T-helper 17 cell (primary cell): ENCODE results near the gene TPPP. TPM values are rescaled to one million over a fixed set of nuclear protein-coding genes. Genes with fewer than 3 reads are reported as not detected.

Experiments
- ATAC-seq: fragments of 150-1000 bp; cut with Tn5 transposase; 2 replicates; pipeline ENCODE4 v1.10.0; 2021; ENCODE audit warnings: mild to moderate bottlenecking, moderate library complexity
- DNase-seq, 3 donors: peaks; one replicate each; pipeline versions ENCODE4 v3.0.0 to v3.0.0-alpha.2; 2020 to 2021
- H3K9me3 ChIP-seq: one replicate; pipeline ENCODE4 v1.7.0; 2013; ENCODE audit warnings: low read length, mild to moderate bottlenecking; ENCODE audit not compliant: control insufficient read depth, poor library complexity, severe bottlenecking
- H3K27ac Mint-ChIP-seq: one replicate; pipeline ENCODE4 v1.8.0; 2022; ENCODE audit warnings: mild to moderate bottlenecking, moderate library complexity, mixed read lengths
- H3K27me3 Mint-ChIP-seq: one replicate; pipeline ENCODE4 v1.8.0; 2022; ENCODE audit warnings: mixed read lengths
- H3K36me3 Mint-ChIP-seq: one replicate; pipeline ENCODE4 v1.8.0; 2022; ENCODE audit warnings: low read depth, mixed read lengths
- H3K4me1 Mint-ChIP-seq: one replicate; pipeline ENCODE4 v1.8.0; 2022; ENCODE audit warnings: mild to moderate bottlenecking, mixed read lengths
- H3K4me3 Mint-ChIP-seq: one replicate; pipeline ENCODE4 v1.8.0; 2022; ENCODE audit warnings: mild to moderate bottlenecking, moderate library complexity, mixed read lengths
- total RNA-seq, 4 donors: library from RNA in 2 of 4; stranded (reverse) in 2 of 4; gene quantifications; one replicate each; pipeline ENCODE4 v1.2.3 and lab custom pipeline; 2022 to 2026

Gene TPPP
- total RNA-seq, 2 donors from 2014 or later = 17.3 to 35.4 TPM

DNA sequence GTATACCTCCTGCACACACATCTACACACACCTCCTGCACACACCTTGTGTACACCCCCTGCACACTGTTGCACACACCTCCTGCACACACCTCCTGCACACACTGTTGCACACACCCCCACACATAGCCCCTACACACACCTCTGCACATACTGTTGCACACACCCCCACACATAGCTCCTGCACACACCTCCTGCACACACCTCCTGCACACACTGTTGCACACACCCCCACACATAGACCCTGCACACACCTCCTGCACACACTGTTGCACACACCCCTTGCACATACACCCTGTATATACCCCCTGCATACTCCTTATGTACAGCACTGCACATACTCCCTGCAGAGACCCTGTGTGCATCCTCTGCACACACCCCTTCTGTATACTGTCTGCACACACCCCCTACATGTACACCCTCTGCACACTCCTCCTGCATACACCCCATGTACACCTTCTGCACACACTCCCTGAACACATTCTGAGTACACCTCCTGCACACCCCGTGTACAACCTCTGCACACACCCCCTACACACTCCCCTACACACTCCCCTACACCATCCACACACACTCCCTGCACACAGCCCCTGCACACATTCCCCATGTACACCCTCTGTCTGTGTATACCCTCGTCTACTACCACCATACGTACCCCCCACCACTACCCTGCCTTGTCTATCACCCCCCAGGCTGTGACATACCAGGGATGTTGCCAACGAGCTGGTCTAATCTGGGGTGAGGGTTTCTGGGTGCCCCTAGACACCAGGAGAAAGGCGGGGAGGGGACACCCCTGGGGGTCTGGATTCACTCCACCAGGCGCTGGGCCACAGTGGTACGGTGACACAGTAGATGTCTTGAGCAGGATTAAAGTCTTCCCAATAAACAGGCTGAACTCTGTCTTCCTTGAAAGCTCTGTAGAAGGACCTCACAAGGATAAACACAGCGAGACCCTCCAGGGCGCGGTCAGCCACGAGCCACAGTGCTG, 82.1 kb downstream of the TPPP start:
- ATAC-seq = no peak
- H3K9me3 ChIP-seq = no peaks in the 10 kb centered on the region
- peak overlapping the region; percentile 90 for H3K4me3 Mint-ChIP-seq
- DNase-seq = no peak
- peaks cover 2% of the 10 kb centered on the region for H3K36me3 Mint-ChIP-seq
- H3K4me1 Mint-ChIP-seq = peaks cover 34% of the 10 kb centered on the region
- H3K27me3 Mint-ChIP-seq = peaks cover 20% of the 10 kb centered on the region
- peak overlapping the region; percentile 29 for H3K27ac Mint-ChIP-seq

DNA sequence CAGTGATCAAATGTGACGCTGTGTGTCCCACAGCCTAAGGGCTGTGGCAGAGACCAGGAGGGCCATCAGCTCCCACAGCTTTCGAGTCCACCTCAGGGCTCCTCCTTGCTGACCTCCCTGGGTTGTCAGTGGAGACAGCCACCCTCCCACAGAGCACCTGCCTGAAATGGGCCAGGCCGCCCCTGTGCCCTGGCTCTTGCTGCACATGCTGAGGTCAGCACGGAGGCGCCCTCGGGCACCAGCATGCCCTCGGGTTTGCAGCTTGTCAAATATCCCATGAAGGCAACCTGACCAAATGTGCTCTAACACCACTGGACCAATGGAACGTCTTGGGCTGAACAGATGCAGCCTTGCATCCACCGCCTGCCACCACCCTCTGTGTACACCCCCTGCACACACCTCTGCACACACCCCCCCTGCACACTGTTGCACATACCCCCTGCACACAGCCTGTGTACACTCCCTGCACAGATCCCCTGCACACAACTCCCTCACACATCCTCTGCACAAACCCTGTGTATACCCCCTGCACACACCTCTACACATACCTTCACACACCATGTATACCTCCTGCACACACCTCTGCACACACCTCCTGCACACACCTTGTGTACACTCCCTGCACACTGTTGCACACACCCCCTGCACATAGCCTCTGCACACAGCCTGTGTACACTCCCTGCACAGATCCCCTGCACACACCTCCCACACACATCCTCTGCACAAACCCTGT, 83.0 kb downstream of the TPPP start:
- ATAC-seq (no peak), DNase-seq (no peak)
- peaks cover 24% of the 10 kb centered on the region for H3K27me3 Mint-ChIP-seq
- H3K4me1 Mint-ChIP-seq = peaks cover 28% of the 10 kb centered on the region
- H3K9me3 ChIP-seq = no peaks in the 10 kb centered on the region
- no peaks in the 10 kb centered on the region for H3K36me3 Mint-ChIP-seq
- peak overlapping the region; percentile 49 for H3K4me3 Mint-ChIP-seq
- H3K27ac Mint-ChIP-seq = no peak overlapping the region

Other genes starting within 250 kb of the TPPP start
- gene SLC9A3, start 168.9 kb downstream of the TPPP start, total RNA-seq = 1 to 10 TPM; 1.1 to 1.6 TPM
- 10 to 100 TPM in 1 of 2 donors, 1 to 10 TPM in 1; 8.5 to 11.4 TPM for gene CEP72, start 81.0 kb downstream of the TPPP start, total RNA-seq
- gene ZDHHC11B, start 91.4 kb upstream of the TPPP start, total RNA-seq = 10 to 100 TPM in 1 of 2 donors, 1 to 10 TPM in 1; 9.3 to 31.2 TPM
- gene ZDHHC11, start 157.6 kb upstream of the TPPP start, total RNA-seq = 10 to 100 TPM; 27.7 to 37.1 TPM
- 100 to 1,000 TPM; 179 to 200 TPM for gene BRD9, start 199.4 kb upstream of the TPPP start, total RNA-seq
- gene TRIP13, start 199.5 kb upstream of the TPPP start, total RNA-seq = 1 to 10 TPM; 1.0 to 2.6 TPM